Fibroblast of the aortic adventitia (primary cell): ENCODE measurements around the gene PTCD3. TPM values are rescaled to one million over a fixed set of nuclear protein-coding genes. Genes with fewer than 3 reads are reported as not detected.

Experiments
- DNase-seq: peaks from one replicate; pipeline ENCODE4 v3.0.0-alpha.2; 2010; ENCODE audit warnings: low read depth
- H3K4me3 ChIP-seq: 2 replicates; pipeline ENCODE4 v1.5.1; 2011; ENCODE audit warnings: low read depth, mild to moderate bottlenecking, control low read depth, low read length, moderate library complexity
- CTCF ChIP-seq: IDR thresholded peaks from 2 replicates; pipeline ENCODE4 v1.5.1; 2011; ENCODE audit warnings: mild to moderate bottlenecking, low read length, control low read depth, inconsistent platforms; ENCODE audit not compliant: insufficient read depth
- total RNA-seq: library from RNA; depleted of rRNA; stranded (reverse); fragments of >200 nt; gene quantifications from 2 replicates; pipeline ENCODE4 v1.2.3, GENCODE V29; 2012; ENCODE audit warnings: low replicate concordance

The PTCD3 gene
- total RNA-seq, 1 donor = 71.9 TPM

- DNase-seq = no peak
- no peak for TF ChIP-seq CTCF
- no peak overlapping the region for H3K4me3 ChIP-seq
Measured at GRCh38 chr2:86142436-86143257, 36.6 kb downstream of the PTCD3 start.

- no peak for DNase-seq
- TF ChIP-seq CTCF = no peak
- H3K4me3 ChIP-seq = no peak overlapping the region
Measured at GRCh38 chr2:86143307-86143706, 37.3 kb downstream of the PTCD3 start.

- no peak overlapping the region for H3K4me3 ChIP-seq
- no peak for DNase-seq
- no peak for TF ChIP-seq CTCF
Measured at GRCh38 chr2:86143926-86144685, 38.1 kb downstream of the PTCD3 start.

GRCh38 chr2:86147793-86148192, 41.8 kb downstream of the PTCD3 start:
- H3K4me3 ChIP-seq = no peak overlapping the region
- no peak for DNase-seq
- no peak for TF ChIP-seq CTCF

- DNase-seq = no peak
- H3K4me3 ChIP-seq = no peak overlapping the region
- TF ChIP-seq CTCF = no peak
Measured at GRCh38 chr2:86150502-86150901, 44.5 kb downstream of the PTCD3 start.

- no peak for TF ChIP-seq CTCF
- DNase-seq = no peak
- H3K4me3 ChIP-seq = no peak overlapping the region
Measured at GRCh38 chr2:86157009-86157556, 51.0 kb downstream of the PTCD3 start.
